WTC11 (cell line): ENCODE measurements around the gene TPT1. TPM values are rescaled to one million over a fixed set of nuclear protein-coding genes. Genes with fewer than 3 reads are reported as not detected.
A peak's percentile ranks its signal among the peaks of the same experiment; 100 is the strongest.

Experiments used
- ATAC-seq: fragments of 200-7000 bp; cut with Tn5 transposase; 2 replicates; pipeline ENCODE4 v1.10.0; 2021; ENCODE audit warnings: mild to moderate bottlenecking, moderate library complexity
- CTCF ChIA-PET: fragments of 300-600 bp; sonication (Branson Sonifier 250); formaldehyde crosslinking; loops from one replicate; lab custom pipeline; 2021; ENCODE audit warnings: antibody characterized with exemption; lab: Charles Lee
- POLR2A ChIA-PET: fragments of 350-600 bp; sonication (Branson Sonifier 250); formaldehyde crosslinking; loops from one replicate; lab custom pipeline; 2021; ENCODE audit warnings: antibody characterized with exemption; lab: Charles Lee
- DNase-seq: peaks from one replicate; pipeline ENCODE4 v3.0.0; 2021; ENCODE audit warnings: low spot score
- H3K27ac Mint-ChIP-seq: 2 replicates; pipeline ENCODE4 v1.8.0; 2021; ENCODE audit warnings: mixed read lengths
- H3K27me3 Mint-ChIP-seq: 2 replicates; pipeline ENCODE4 v1.8.0; 2021; ENCODE audit warnings: low read depth, mild to moderate bottlenecking, moderate library complexity, mixed read lengths
- H3K36me3 Mint-ChIP-seq: 2 replicates; pipeline ENCODE4 v1.8.0; 2021; ENCODE audit warnings: mixed read lengths
- H3K4me1 Mint-ChIP-seq: 2 replicates; pipeline ENCODE4 v1.8.0; 2022; ENCODE audit warnings: mixed read lengths
- H3K4me3 Mint-ChIP-seq: 2 replicates; pipeline ENCODE4 v1.8.0; 2021; ENCODE audit warnings: mild to moderate bottlenecking, moderate library complexity, mixed read lengths
- H3K9me3 Mint-ChIP-seq: 2 replicates; pipeline ENCODE4 v1.8.0; 2021; ENCODE audit warnings: mixed read lengths
- ARID4B ChIP-seq: sonication (generic); formaldehyde crosslinking; IDR thresholded peaks from 2 replicates; pipeline ENCODE4 v1.8.0; 2023; ENCODE audit warnings: missing genetic modification reagents, mild to moderate bottlenecking, borderline replicate concordance
- ATF2 ChIP-seq: sonication (generic); formaldehyde crosslinking; IDR thresholded peaks from 2 replicates; pipeline ENCODE4 v1.8.1; 2022; ENCODE audit warnings: low read depth, missing genetic modification reagents, borderline replicate concordance
- EMX1 ChIP-seq: fragments of 250-450 bp; sonication (Bioruptor Pico); IDR thresholded peaks from 2 replicates; pipeline ENCODE4 v1.8.0; 2021; ENCODE audit warnings: mild to moderate bottlenecking
- ESRRA ChIP-seq: sonication (generic); formaldehyde crosslinking; IDR thresholded peaks from 2 replicates; pipeline ENCODE4 v1.8.1; 2022; ENCODE audit warnings: mild to moderate bottlenecking, missing genetic modification reagents, borderline replicate concordance
- FOXK1 ChIP-seq: sonication (generic); formaldehyde crosslinking; IDR thresholded peaks from 2 replicates; pipeline ENCODE4 v1.8.0; 2022; ENCODE audit warnings: mild to moderate bottlenecking, moderate library complexity, missing genetic modification reagents
- FOXP1 ChIP-seq: sonication (generic); formaldehyde crosslinking; IDR thresholded peaks from 2 replicates; pipeline ENCODE4 v1.8.0; 2022; ENCODE audit warnings: missing genetic modification reagents, mild to moderate bottlenecking, moderate library complexity, borderline replicate concordance
- HMGA2 ChIP-seq: fragments of 250-450 bp; sonication (Bioruptor Pico); IDR thresholded peaks from 2 replicates; pipeline ENCODE4 v1.4.0; 2021; ENCODE audit warnings: mild to moderate bottlenecking, moderate library complexity
- NFE2L1 ChIP-seq: sonication (generic); formaldehyde crosslinking; IDR thresholded peaks from 2 replicates; pipeline ENCODE4 v1.8.1; 2023; ENCODE audit warnings: missing genetic modification reagents
- NR3C1 ChIP-seq: sonication (generic); formaldehyde crosslinking; conservative IDR thresholded peaks from 2 replicates; pipeline ENCODE4 v1.8.1; 2023; ENCODE audit warnings: low read depth, mild to moderate bottlenecking, missing genetic modification reagents
- PRDM15 ChIP-seq: sonication (generic); formaldehyde crosslinking; IDR thresholded peaks from 2 replicates; pipeline ENCODE4 v1.8.0; 2022; ENCODE audit warnings: missing genetic modification reagents
- PRRX2 ChIP-seq: fragments of 250-450 bp; sonication (Bioruptor Pico); IDR thresholded peaks from 2 replicates; pipeline ENCODE4 v1.8.0; 2021; ENCODE audit warnings: mild to moderate bottlenecking
- RORB ChIP-seq: fragments of 250-450 bp; sonication (Bioruptor Pico); IDR thresholded peaks from 2 replicates; pipeline ENCODE4 v1.9.0; 2021; ENCODE audit warnings: mild to moderate bottlenecking
- TEAD1 ChIP-seq: sonication (generic); formaldehyde crosslinking; IDR thresholded peaks from 2 replicates; pipeline ENCODE4 v1.8.0; 2022; ENCODE audit warnings: mild to moderate bottlenecking, missing genetic modification reagents
- USF2 ChIP-seq: sonication (generic); formaldehyde crosslinking; IDR thresholded peaks from 2 replicates; pipeline ENCODE4 v1.8.1; 2023; ENCODE audit warnings: mild to moderate bottlenecking, missing genetic modification reagents, moderate library complexity
- ZMAT4 ChIP-seq: fragments of 250-450 bp; sonication (Bioruptor Pico); IDR thresholded peaks from 2 replicates; pipeline ENCODE4 v1.9.0; 2021; ENCODE audit warnings: mild to moderate bottlenecking
- ZNF219 ChIP-seq: sonication (generic); formaldehyde crosslinking; IDR thresholded peaks from 2 replicates; pipeline ENCODE4 v1.8.0; 2023; ENCODE audit warnings: missing genetic modification reagents, mild to moderate bottlenecking, borderline replicate concordance
- ZNF232 ChIP-seq: sonication (generic); formaldehyde crosslinking; IDR thresholded peaks from 2 replicates; pipeline ENCODE4 v1.8.0; 2022; ENCODE audit warnings: mild to moderate bottlenecking, missing genetic modification reagents
- ZNF263 ChIP-seq: sonication (generic); formaldehyde crosslinking; IDR thresholded peaks from 2 replicates; pipeline ENCODE4 v1.8.1; 2022; ENCODE audit warnings: low read depth, mild to moderate bottlenecking, moderate library complexity, missing genetic modification reagents
- ZNF423 ChIP-seq: fragments of 250-450 bp; sonication (Bioruptor Pico); IDR thresholded peaks from 2 replicates; pipeline ENCODE4 v2.1.2; 2022; ENCODE audit warnings: mild to moderate bottlenecking, moderate library complexity
- ZNF671 ChIP-seq: fragments of 250-450 bp; sonication (Bioruptor Pico); IDR thresholded peaks from 2 replicates; pipeline ENCODE4 v1.8.0; 2021; ENCODE audit warnings: mild to moderate bottlenecking
- total RNA-seq: library from RNA; stranded (reverse); gene quantifications from 3 replicates; pipeline ENCODE4 v1.2.3, GENCODE V29; 2021
- TF ChIP-seq, protein P1 (sequence below): fragments of 250-450 bp; sonication (Bioruptor Pico); IDR thresholded peaks from 2 replicates; pipeline ENCODE4 v1.9.0; 2021; ENCODE audit warnings: moderate library complexity, mild to moderate bottlenecking, inconsistent platforms, borderline replicate concordance

The TPT1 gene
- total RNA-seq, 1 experiment from 2014 or later = 1,861 TPM

GRCh38 chr13:45368005-45368404, 27.0 kb upstream of the TPT1 start:
- peaks cover 18% of the 10 kb centered on the region for H3K36me3 Mint-ChIP-seq
- H3K9me3 Mint-ChIP-seq = peaks cover 10% of the 10 kb centered on the region
- H3K27me3 Mint-ChIP-seq = no peaks in the 10 kb centered on the region
- DNase-seq (no peak), ATAC-seq (no peak)
- POLR2A ChIA-PET = interaction anchor here (0.7 kb wide), 1 partner anchor 1606 kb away, joined by 3 read pairs; no protein-coding TSS in a partner anchor
- CTCF ChIA-PET = interaction anchor here (0.9 to 1.6 kb wide), 3 partner anchors 16 to 122 kb away, joined by 3 to 8 read pairs (median 5); no protein-coding TSS in a partner anchor
- peaks cover 36% of the 10 kb centered on the region for H3K4me1 Mint-ChIP-seq
- no peak overlapping the region for H3K4me3 Mint-ChIP-seq
- no peak overlapping the region for H3K27ac Mint-ChIP-seq
- TF ChIP-seq ARID4B (CRISPR knock-in tag) (no peak), ZNF263 (CRISPR knock-in tag) (no peak), FOXP1 (no peak), ZNF423 (CRISPR knock-in tag) (no peak), HMGA2 (CRISPR knock-in tag) (no peak), ZNF219 (CRISPR knock-in tag) (no peak), FOXK1 (CRISPR knock-in tag) (no peak), PRRX2 (no peak), ZMAT4 (CRISPR knock-in tag) (no peak), NR3C1 (CRISPR knock-in tag) (no peak), TEAD1 (no peak)

GRCh38 chr13:45367358-45367757, 26.4 kb upstream of the TPT1 start:
- Mint-ChIP-seq H3K27me3 (no peaks in the 10 kb centered on the region), H3K4me1 (peaks cover 37% of the 10 kb centered on the region), H3K9me3 (peaks cover 10% of the 10 kb centered on the region), H3K4me3 (no peak overlapping the region), H3K27ac (peak overlapping the region; percentile 71; the same call in 1 of the 2 replicates), H3K36me3 (peaks cover 18% of the 10 kb centered on the region)
- POLR2A ChIA-PET = interaction anchor here (0.7 to 1.6 kb wide), 2 partner anchors 26 to 1607 kb away, joined by 3 to 5 read pairs; partner anchors contain the start of gene TPT1
- CTCF ChIA-PET = interaction anchor here (0.9 to 1.6 kb wide), 4 partner anchors 17 to 321 kb away, joined by 3 to 8 read pairs (median 4); no protein-coding TSS in a partner anchor
- ATAC-seq (peak; percentile 49), DNase-seq (no peak)
- TF ChIP-seq NFE2L1 (CRISPR knock-in tag) (no peak), ZNF232 (no peak), ZNF671 (CRISPR knock-in tag) (no peak)
- TF ChIP-seq, protein P1, sequence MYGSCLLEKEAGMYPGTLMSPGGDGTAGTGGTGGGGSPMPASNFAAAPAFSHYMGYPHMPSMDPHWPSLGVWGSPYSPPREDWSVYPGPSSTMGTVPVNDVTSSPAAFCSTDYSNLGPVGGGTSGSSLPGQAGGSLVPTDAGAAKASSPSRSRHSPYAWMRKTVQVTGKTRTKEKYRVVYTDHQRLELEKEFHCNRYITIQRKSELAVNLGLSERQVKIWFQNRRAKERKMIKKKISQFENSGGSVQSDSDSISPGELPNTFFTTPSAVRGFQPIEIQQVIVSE (CRISPR knock-in tag) = no peak

DNA sequence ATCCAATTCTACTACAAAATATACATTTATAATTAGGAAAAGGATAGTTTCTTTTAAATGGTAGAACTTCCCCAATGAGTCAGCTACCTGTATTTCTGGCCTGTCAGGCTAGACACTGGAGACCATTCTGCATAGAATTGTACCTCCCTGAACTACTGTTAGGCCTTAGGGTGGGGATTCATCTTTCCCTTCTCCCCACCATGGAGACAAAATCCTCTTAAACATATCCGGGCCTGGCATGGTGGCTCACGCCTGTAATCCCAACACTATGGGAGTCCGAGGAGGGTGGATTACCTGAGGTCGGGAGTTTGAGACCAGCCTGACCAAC, 24.5 kb upstream of the TPT1 start:
- ATAC-seq (no peak), DNase-seq (no peak)
- Mint-ChIP-seq H3K27ac (no peak overlapping the region), H3K27me3 (no peaks in the 10 kb centered on the region; the same call in 1 of the 2 replicates), H3K9me3 (peaks cover 10% of the 10 kb centered on the region), H3K36me3 (peaks cover 22% of the 10 kb centered on the region), H3K4me3 (no peak overlapping the region), H3K4me1 (peaks cover 36% of the 10 kb centered on the region)
- ChIA-PET POLR2A (interaction anchor here (0.7 kb wide), 1 partner anchor 834 kb away, joined by 3 read pairs; no protein-coding TSS in a partner anchor), CTCF (interaction anchor here (1.3 kb wide), 1 partner anchor 24 kb away, joined by 3 read pairs; no protein-coding TSS in a partner anchor)
- no peak for TF ChIP-seq ATF2
- TF ChIP-seq USF2 (CRISPR knock-in tag) = no peak
- TF ChIP-seq PRDM15 (CRISPR knock-in tag) = no peak
- no peak for TF ChIP-seq RORB (CRISPR knock-in tag)
- no peak for TF ChIP-seq ESRRA (CRISPR knock-in tag)
- no peak for TF ChIP-seq EMX1 (CRISPR knock-in tag)
